Mucosa of descending colon (tissue), 3 donors: Measurements from ENCODE around the gene SNRNP70. TPM values are rescaled to one million over a fixed set of nuclear protein-coding genes. Genes with fewer than 3 reads are reported as not detected.
"Not testable (repeated sequence)": the region's sequence is repeated elsewhere in the genome, so short reads cannot be mapped to it uniquely, and the experiment has no call there.

ENCODE experiments used
- ATAC-seq: fragments of 200-7000 bp; cut with Tn5 transposase; one replicate; pipeline ENCODE4 v1.9.1; 2020; ENCODE audit warnings: mild to moderate bottlenecking, moderate library complexity
- DNase-seq, 3 donors: peaks; one replicate each; pipeline ENCODE4 v3.0.0-alpha.2; 2020
- H3K36me3 ChIP-seq: fragments of 200-600 bp; one replicate; pipeline ENCODE4 v1.8.0; 2021; ENCODE audit warnings: low read depth, mild to moderate bottlenecking
- H3K4me1 ChIP-seq: fragments of 200-600 bp; one replicate; pipeline ENCODE4 v1.8.0; 2021; ENCODE audit warnings: low read depth, mild to moderate bottlenecking
- H3K4me3 ChIP-seq: fragments of 200-600 bp; one replicate; pipeline ENCODE4 v1.8.0; 2021; ENCODE audit warnings: mild to moderate bottlenecking
- H3K9me3 ChIP-seq: fragments of 200-600 bp; one replicate; pipeline ENCODE4 v1.8.0; 2021; ENCODE audit warnings: mild to moderate bottlenecking
- CTCF ChIP-seq: fragments of 200-600 bp; IDR thresholded peaks from one replicate; pipeline ENCODE4 v1.8.0; 2022; ENCODE audit warnings: antibody characterized with exemption, mild to moderate bottlenecking
- intact Hi-C, 2 donors: fragments of 100-400 bp; cut with DNase I in 1 of 2; cut with micrococcal nuclease in 1 of 2; formaldehyde crosslinking; loops; one replicate each; pipeline versions ENCODE4 v1.11.0 to v1.11.1; 2022; cut with DNase I, micrococcal nuclease
- total RNA-seq, 3 donors: library from RNA; stranded (reverse); fragmentation: NEBNext Ultra II Directional in 2 of 3; extraction: Animal tissue kit (Norgen Biotek cat#: 25700) in 2 of 3; gene quantifications; one replicate each; pipeline versions ENCODE4 v1.2.1 to v1.2.4, GENCODE V29; 2021 to 2023
- donor health status: DM: no; HTN: no; CAD: no; lungs with moderate emphysema.
- donor health status: DM: no; HTN: no; CAD: no.
- donor health status: DM: no; HTN: yes; CAD: no.

Gene SNRNP70
- total RNA-seq, 3 donors from 2014 or later: 136 to 257 (median 200) TPM

GRCh38 chr19:49056101-49056901 is 28.9 kb upstream of the SNRNP70 start:
- peak; percentile 62 to 77 (median 74) for DNase-seq
- H3K36me3 ChIP-seq: no peaks in the 10 kb centered on the region
- peak; percentile 87 for ATAC-seq

DNA sequence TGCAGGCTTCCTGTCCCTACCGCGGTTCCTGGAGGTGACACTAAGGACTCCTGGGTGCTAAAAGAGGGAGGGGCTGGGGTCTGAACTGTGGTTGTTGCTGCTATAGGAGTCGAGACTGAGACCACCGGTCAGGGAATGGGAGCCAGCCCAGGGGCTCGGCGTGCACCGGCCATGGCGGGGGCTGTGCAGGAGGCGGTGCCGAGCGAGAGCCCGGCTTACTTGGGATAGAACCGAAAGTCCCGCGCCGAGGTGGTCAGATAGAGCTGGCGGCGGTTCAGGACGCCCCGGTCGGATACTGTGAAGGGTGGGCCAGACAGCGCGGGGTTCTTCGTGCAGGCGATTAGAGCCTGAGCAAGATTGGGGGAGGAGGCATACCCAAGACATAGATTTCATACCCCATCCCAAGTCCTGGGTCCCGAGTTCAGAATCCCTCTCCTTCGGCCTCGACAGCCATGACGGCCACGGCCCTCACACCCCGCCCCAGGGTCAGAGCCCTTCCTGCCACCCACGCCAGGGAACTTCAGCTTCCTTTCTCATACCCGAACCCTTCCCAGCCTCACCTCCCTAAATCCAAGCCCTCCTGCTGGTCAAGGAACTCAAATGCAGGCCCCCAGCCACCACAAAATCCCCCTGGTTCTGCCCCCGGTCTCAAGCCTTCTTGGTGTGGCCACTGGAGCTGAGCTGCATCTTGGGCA is 28.2 kb upstream of the SNRNP70 start:
- H3K9me3 ChIP-seq, H3K4me3 ChIP-seq, intact Hi-C loops, H3K36me3 ChIP-seq, DNase-seq: not testable (repeated sequence)
- H3K4me1 ChIP-seq: peaks cover 13% of the 10 kb centered on the region
- ATAC-seq: peak; percentile 25

More at GRCh38 chr19:49056101-49056901, 28.9 kb upstream of the SNRNP70 start:
- H3K4me1 ChIP-seq: peaks cover 13% of the 10 kb centered on the region
- TF ChIP-seq CTCF: no peak
- intact Hi-C loops: no loop called here
- no peak overlapping the region for H3K4me3 ChIP-seq
- H3K9me3 ChIP-seq: no peaks in the 10 kb centered on the region

- TF ChIP-seq CTCF: no peak
- peak; percentile 82 for ATAC-seq
- DNase-seq: peak; percentile 75 to 87 (median 86)
- Histone ChIP-seq H3K36me3 (no peaks in the 10 kb centered on the region), H3K9me3 (no peaks in the 10 kb centered on the region), H3K4me1 (peaks cover 13% of the 10 kb centered on the region), H3K4me3 (no peak within 1 kb of the TSS)
- intact Hi-C loops: no loop called here
Observed at GRCh38 chr19:49057636-49058234, 27.5 kb upstream of the SNRNP70 start, which contains the start of gene CGB7. Gene CGB7, minus strand, starts transcription at chr19:49057749. Its CDS starts 2,374 bp downstream, at chr19:49055375.

GRCh38 chr19:49058562-49058961 is 26.7 kb upstream of the SNRNP70 start:
- intact Hi-C loops: no loop called here
- DNase-seq (peak in 1 of 3 donors; percentile 23), ATAC-seq (no peak)
- peaks cover 13% of the 10 kb centered on the region for H3K4me1 ChIP-seq
- H3K36me3 ChIP-seq: no peaks in the 10 kb centered on the region
- no peaks in the 10 kb centered on the region for H3K9me3 ChIP-seq
- TF ChIP-seq CTCF: no peak
- H3K4me3 ChIP-seq: no peak overlapping the region

DNA sequence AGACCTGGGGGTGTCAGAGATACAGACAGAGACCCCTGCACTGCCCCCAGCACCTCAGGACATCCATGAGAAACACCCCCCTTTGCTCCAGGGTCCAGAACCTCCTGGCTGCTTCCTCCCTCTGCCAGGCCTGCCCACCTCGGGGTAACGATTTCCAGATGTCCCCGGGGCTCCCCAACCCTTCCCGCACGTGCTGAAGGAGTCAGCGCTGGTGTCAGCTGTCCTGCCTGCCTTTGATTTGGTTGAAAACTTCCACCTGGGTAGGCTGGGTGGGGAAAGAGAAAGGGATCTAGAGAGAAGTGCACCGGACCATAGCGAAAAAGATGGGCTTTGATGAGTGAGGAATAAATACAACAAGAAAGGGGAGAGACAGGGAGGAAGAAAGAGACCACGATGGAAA is 26.2 kb upstream of the SNRNP70 start:
- DNase-seq (no peak), ATAC-seq (no peak)
- intact Hi-C loops: no loop called here
- no peaks in the 10 kb centered on the region for H3K9me3 ChIP-seq
- no peaks in the 10 kb centered on the region for H3K36me3 ChIP-seq
- no peak for TF ChIP-seq CTCF
- H3K4me1 ChIP-seq: peaks cover 13% of the 10 kb centered on the region
- H3K4me3 ChIP-seq: no peak overlapping the region

GRCh38 chr19:49061000-49061399 is 24.3 kb upstream of the SNRNP70 start:
- no peak for TF ChIP-seq CTCF
- intact Hi-C loops: no loop called here
- no peak for ATAC-seq
- Histone ChIP-seq H3K4me1 (peaks cover 18% of the 10 kb centered on the region), H3K9me3 (no peaks in the 10 kb centered on the region), H3K4me3 (no peak overlapping the region), H3K36me3 (no peaks in the 10 kb centered on the region)
- DNase-seq: no peak
